HG02840 (cell line): ENCODE data around the gene ESR1.

Source experiments
- ATAC-seq: cut with Tn5 transposase; IDR thresholded peaks from one replicate; pipeline ENCODE4 v1.9.1; 2021; ENCODE audit warnings: mild to moderate bottlenecking, moderate library complexity, moderate number of reproducible peaks; ENCODE audit not compliant: unreplicated experiment, low FRiP score

The ESR1 gene

GRCh38 chr6:152086223-152086873 is 278.9 kb downstream of the ESR1 start:
- ATAC-seq: no peak

GRCh38 chr6:152087096-152087495 is 279.6 kb downstream of the ESR1 start:
- no peak for ATAC-seq

DNA sequence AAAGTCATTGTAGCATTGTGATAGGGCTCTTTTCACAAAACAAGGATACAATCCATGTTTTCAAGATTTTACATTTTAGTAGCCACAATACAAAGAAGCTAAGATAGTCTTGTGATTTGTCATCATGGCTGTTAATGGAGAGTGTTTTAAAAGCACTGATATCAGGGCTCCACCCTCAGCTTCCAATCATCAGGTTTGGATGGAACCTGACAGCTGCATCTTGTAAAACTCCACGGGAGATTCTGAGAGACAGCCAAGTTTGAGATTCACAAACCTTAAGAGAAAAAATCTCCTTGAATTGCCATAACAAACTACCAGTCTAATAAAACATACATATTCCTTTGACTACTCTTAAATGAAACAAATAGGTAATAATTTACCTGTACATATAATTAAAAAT is 280.2 kb downstream of the ESR1 start:
- ATAC-seq: no peak

DNA sequence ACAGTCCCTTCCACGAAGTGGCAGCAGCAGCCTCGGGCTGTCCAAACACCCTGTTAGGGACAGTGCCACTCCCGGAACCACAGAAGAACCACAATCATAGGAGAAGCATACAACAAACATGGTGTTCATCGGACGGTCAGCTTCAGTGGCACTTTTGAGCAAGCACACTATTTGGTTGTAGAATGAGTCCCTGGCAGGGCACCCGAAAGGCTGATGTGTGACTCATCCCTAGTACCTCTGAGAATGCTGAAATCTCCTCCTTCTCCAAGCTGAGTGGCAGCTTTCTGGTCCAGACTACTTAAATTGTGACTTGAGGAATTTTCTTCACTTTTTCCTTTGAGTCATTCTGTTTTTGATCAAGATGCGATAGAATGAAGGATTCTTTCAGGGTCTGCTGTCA is 282.5 kb downstream of the ESR1 start:
- ATAC-seq: no peak

GRCh38 chr6:152091201-152091600 is 283.7 kb downstream of the ESR1 start:
- no peak for ATAC-seq

DNA sequence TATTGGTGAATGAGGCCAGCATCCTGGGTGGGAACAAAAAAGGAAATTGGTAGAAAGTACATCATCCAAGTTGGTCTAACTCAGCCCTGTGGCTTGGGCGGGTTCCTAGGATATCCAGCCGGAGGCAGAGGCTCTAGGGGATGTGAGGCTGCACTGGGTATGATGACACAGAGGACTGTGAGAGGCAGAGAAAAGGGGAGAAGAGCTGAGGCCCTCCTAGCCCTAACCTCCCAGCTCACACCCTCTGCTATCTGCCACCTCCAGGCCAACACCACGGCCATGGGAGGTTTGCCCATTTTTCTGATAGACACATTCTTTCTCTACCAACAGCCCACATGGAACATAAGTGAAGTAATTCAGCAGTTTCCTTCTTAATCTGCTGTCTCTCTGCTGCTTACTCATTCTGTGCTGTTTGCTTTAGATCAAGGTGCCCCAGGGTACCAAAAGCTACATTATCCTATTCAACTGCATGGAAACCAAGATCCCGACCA is 284.4 kb downstream of the ESR1 start:
- no peak for ATAC-seq

DNA sequence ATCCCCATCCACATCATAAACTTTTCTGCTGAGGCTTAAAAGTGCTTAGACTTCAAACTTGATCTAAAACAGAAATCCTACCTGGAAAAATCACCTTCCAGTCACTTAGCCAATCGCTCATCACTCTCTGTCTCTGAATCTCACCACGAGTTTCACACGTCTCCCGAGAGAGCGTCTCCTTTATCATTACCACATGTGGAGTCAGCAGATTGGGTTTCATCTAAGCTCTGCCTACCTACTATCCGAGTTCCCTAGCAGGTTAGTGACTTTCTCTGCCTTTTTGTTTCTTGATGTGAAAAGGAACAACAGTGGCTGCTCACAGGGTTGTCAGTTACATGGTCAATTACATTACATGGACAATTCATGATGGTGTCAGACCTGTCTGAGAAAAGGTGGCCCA is 286.2 kb downstream of the ESR1 start:
- ATAC-seq: no peak

- ATAC-seq: no peak
Measured at GRCh38 chr6:152094276-152094675, 286.8 kb downstream of the ESR1 start.

- no peak for ATAC-seq
Measured at GRCh38 chr6:152094992-152095592, 287.6 kb downstream of the ESR1 start.

GRCh38 chr6:152096863-152097496 is 289.5 kb downstream of the ESR1 start:
- no peak for ATAC-seq

DNA sequence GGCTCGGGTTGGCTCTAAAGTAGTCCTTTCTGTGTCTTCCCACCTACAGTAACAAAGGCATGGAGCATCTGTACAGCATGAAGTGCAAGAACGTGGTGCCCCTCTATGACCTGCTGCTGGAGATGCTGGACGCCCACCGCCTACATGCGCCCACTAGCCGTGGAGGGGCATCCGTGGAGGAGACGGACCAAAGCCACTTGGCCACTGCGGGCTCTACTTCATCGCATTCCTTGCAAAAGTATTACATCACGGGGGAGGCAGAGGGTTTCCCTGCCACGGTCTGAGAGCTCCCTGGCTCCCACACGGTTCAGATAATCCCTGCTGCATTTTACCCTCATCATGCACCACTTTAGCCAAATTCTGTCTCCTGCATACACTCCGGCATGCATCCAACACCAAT is 291.2 kb downstream of the ESR1 start:
- no peak for ATAC-seq

DNA sequence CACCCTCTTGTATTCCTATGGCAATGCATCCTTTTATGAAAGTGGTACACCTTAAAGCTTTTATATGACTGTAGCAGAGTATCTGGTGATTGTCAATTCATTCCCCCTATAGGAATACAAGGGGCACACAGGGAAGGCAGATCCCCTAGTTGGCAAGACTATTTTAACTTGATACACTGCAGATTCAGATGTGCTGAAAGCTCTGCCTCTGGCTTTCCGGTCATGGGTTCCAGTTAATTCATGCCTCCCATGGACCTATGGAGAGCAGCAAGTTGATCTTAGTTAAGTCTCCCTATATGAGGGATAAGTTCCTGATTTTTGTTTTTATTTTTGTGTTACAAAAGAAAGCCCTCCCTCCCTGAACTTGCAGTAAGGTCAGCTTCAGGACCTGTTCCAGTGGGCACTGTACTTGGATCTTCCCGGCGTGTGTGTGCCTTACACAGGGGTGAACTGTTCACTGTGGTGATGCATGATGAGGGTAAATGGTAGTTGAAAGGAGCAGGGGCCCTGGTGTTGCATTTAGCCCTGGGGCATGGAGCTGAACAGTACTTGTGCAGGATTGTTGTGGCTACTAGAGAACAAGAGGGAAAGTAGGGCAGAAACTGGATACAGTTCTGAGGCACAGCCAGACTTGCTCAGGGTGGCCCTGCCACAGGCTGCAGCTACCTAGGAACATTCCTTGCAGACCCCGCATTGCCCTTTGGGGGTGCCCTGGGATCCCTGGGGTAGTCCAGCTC is 292.1 kb downstream of the ESR1 start:
- ATAC-seq: no peak

GRCh38 chr6:152100183-152100618 is 292.7 kb downstream of the ESR1 start:
- ATAC-seq: no peak

DNA sequence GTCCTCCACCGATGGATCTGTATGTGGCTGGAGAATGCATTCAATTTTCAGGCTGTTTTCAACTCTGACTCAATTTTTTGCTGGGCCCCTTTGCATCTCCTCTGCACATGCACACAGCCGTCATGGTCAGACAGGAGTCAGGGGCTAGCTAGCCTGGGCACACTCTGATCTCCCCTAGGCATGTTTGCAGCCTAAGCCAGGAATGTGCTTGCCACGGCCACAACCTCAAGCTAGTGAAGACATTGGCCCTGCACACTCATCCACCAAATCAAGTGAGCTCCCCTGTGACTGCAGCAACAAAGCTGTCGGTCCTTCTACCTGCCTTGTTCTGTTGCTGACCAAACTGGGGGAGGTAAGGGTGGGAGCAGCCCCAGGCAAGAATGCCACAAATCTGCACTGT is 300.5 kb downstream of the ESR1 start:
- ATAC-seq: no peak

GRCh38 chr6:152110886-152111820 is 303.7 kb downstream of the ESR1 start:
- no peak for ATAC-seq

GRCh38 chr6:152112491-152113261 is 305.2 kb downstream of the ESR1 start:
- ATAC-seq: no peak

DNA sequence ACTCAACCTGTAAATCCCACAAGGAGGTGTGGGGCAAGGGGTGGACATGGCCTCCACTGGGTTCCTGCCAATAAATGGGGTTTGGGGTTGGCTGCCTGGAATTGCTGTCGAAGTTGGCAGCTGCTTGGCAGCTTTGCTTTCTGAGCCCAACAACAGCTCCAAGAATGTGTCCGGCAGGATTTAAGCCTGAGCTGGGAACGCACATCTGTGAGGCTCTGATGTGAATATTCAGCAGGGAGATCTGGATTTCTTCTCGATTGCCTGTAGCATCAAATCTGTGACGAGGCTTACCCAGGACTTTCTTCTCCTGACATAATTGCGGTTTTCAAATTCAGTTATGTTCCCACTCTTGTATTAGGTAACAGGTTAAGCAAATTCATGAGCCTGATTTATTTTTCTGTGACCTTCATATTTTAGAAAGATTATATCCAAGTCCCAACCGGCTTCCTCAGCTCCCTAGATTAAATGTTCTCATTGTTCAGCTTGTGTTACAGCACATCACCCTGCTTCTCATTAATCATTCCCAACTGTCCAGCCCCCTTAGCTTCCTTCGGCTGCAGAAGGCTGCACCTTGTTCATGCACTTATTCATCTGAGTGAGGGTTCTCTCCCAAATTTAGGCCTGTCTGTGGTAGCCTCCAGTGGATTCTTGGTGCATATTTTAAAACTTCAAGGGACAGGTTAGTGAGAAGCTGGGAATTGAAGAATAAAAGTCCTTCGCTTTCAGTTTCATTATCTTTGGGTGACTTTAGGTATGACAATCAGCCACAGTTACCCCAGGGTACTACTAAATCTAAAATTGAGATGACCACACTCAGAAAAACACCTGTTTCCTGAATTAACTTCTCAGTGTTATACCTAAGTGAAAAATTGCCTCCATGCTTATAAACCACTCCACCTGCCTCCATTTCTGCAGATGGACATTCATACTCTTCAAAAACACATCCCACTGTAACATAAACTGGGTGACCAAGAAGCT is 310.0 kb downstream of the ESR1 start:
- ATAC-seq: no peak

GRCh38 chr6:152118224-152118623 is 310.7 kb downstream of the ESR1 start:
- ATAC-seq: no peak
